ENCODE measurements around the gene FRMD4A. TPM values are rescaled to one million over a fixed set of nuclear protein-coding genes. Genes with fewer than 3 reads are reported as not detected.
"Not testable (repeated sequence)": the region's sequence is repeated elsewhere in the genome, so short reads cannot be mapped to it uniquely, and the experiment has no call there.

Gene FRMD4A
- total RNA-seq, 1 experiment from 2014 or later = 60.8 TPM

DNA sequence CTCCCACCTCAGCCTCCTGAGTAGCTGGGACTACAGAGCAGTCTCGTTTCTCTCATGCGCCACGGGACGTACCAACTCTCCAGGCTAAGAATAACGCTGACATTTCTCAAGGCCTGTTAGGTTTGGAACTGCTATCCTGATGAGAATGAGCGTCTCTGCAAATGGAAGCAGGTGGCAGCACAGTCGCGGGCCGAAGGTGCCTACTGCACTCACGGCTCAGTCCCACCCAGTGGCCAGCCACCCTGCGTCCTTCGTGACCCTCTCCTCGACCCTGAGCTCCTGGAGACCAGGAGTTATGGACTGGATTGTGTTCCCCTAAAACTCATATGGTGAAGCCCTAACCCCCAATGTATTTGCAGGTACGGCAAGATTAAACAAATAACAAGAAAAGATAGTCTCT is 469.8 kb downstream of the FRMD4A start:
- no peak for DNase-seq (ENCODE audit: low read depth)

- no peak for DNase-seq (ENCODE audit: low read depth)
Observed at GRCh38 chr10:13859979-13860654, 470.6 kb downstream of the FRMD4A start.

DNA sequence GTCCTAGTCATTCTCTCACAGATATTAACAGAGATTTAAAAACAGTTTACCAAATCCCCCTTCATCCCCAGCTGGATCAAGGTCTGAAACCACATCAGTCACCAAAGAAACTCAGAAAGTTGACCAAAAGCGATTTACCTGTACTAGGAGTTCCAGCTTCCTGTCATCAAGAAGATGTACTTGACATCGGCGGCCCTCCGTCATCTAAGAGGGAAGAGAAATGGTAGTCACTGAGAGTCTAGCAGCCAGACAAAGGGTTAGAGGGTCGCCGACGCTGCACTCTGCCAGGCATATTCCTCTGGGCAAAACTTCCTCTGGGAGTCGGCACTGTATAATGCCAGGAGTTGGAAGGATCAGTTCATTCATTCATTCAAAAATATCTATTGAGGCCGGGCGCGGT is 472.0 kb downstream of the FRMD4A start:
- no peak for DNase-seq (ENCODE audit: low read depth)

DNA sequence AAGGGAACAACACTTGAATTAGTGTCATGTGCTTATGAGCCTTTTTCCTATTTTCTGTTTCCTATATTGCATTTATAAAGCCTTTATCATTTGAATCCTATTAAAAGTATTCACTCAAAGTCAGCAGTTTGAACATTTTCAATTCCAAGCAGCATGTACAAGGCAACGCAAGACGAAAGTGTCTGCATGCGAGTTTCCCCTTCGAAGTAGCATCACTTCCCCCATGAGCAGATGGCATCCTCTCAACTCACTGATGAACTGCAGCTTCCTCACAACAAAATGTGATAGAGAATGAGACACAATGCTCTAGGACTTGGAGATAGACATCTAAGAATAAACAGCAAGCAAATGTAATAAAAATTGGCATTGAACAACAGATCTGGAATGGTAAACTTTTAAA is 473.3 kb downstream of the FRMD4A start:
- no peak for DNase-seq (ENCODE audit: low read depth)

DNA sequence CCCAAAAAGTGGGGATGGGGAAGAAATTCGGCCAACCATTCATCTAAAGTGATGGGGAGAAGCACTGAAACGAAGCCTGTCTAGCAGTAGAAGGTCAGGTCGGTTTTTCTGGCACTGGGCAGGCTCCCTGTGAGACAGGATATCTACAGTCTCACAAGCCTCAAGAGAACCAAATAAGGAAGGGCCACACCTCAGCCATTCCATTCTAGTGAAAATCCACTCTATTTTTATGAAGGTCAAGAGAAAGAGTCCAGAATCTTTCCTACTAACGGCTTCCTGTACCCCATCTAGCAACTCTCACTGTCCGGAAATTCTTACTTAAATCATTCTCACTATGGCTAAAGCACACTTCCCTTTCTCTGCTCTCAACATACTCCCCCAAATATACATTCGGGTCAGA is 476.9 kb downstream of the FRMD4A start:
- DNase-seq (ENCODE audit: low read depth) = no peak

DNA sequence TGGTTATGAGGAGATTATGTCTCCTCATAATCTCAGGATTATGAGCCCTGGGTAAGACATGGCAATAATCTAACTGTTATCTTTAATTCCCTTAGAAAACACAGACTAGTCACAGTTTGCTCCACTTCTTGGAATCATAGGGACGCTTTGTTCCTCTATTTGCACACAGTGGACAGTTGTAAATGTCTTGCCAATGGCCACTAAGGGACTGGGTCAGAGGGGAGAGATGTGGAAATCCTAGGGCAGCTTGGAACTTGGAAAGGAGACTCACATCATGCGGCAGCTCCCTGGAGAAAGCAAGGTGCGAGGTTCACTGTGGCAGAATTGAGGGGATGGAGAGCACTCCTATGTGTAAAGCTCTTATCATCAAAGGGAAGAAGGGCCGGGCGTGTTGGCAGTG is 477.9 kb downstream of the FRMD4A start:
- DNase-seq (ENCODE audit: low read depth) = no peak

DNA sequence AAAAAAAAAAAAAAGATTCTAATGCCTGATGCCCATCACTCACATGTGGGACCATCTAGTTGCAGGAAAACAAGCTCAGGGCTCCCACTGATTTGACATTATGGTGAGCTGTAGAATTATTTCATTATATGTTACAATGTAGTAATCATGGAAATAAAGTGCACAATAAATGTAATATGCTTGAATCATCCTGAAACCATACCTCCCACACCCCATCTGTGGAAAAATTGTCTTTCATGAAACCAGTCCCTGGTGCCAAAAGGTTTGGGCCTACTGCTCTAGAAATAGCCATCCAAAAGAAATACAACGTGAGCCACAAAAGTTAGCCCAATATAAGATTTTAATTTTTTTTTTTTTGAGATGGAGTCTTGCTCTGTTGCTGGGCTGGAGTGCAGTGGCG is 478.8 kb downstream of the FRMD4A start:
- no peak for DNase-seq (ENCODE audit: low read depth)

- no peak for DNase-seq (ENCODE audit: low read depth)
Observed at GRCh38 chr10:13848520-13849445, 481.9 kb downstream of the FRMD4A start.

DNA sequence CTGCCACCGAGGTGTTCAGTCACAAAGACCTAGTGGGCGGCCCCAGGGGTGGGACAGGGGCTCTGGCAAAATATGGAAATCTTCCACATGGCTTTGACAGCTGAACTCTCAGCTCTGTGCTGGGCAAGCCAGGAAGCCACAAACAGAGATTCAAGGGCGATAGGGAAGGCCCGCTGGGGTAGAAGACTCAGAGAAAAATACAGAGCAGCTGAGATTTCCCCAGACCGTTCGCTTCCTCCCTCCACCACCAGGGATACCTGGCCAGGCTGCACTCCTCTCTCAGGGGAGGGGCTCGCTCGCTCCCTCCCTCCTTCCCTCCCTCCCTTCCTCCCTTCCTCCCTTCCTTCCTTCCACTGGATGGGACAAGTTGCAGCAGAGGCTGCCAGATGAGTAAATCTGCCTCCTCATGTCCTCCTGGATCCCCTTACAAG is 483.5 kb downstream of the FRMD4A start:
- DNase-seq (ENCODE audit: low read depth) = no peak

DNA sequence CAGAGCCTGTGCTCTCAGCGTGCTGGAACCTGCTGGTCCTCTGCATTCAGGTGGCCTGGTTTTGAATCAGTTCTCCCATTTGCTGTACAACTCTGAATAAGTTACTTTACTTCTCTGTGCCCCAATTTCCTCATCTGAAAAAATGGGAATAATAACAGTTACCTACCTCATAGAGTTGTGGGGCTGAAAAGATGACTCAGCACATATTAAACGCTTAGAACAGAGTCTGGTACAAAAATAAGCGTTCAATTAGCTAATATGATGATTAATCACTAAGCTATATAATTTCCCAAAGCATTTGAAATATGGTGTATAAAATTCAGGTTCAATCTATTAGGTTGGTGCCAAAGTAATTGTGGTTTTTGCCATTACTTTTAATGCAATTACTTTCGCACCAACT is 484.8 kb downstream of the FRMD4A start:
- DNase-seq (ENCODE audit: low read depth) = no peak

DNA sequence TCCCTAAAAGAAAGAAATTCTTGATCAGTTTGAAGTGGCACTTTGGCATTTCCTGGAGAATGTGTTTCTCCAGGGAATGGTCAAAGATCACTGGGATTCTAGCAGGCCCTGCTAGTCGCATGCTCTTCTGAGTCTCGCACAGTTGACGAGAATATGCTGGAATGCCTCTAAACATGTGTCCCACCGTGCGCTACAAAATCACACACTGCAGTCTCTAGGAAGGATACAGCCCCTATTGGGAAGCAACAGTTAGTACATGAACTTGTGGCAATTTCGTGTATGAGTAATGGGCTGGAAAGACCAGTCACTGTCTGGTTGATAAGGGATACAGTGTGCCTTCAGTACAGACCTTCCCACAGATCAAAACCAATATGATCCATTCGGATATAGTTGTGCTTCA is 486.1 kb downstream of the FRMD4A start:
- DNase-seq (ENCODE audit: low read depth) = no peak

GRCh38 chr10:13842117-13842516 is 488.6 kb downstream of the FRMD4A start:
- DNase-seq (ENCODE audit: low read depth) = no peak

GRCh38 chr10:13840036-13840435 is 490.7 kb downstream of the FRMD4A start:
- DNase-seq (ENCODE audit: low read depth) = no peak

DNA sequence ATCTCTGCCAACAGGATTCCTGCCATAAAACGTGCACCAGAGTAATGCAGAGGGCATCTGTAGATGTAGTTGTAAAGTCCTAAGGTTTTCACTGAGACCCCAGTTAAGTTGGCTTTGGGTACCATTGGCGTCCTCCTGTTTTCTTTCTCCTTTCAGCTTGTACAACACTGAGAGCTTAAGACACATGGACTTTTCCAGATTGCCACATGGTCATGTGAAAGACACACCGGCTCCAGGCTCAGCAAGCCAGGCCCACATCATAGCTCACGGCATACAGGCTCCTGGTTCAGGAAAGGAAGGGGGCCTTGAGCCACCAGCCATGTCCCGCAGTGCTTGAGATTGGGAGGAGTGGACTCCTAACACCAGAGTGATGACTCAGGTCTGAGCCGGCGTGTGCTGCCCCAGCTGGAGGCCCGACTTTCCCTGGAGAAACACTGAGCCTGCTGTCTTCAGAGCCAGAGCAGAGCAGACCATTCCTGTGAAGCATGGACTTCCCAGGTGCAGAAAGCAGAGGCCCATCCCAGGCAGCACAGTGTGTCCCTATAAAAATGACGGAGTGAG is 491.2 kb downstream of the FRMD4A start:
- DNase-seq (ENCODE audit: low read depth) = peak; percentile 94

- DNase-seq (ENCODE audit: low read depth) = no peak
Observed at GRCh38 chr10:13839030-13839429, 491.7 kb downstream of the FRMD4A start.

- DNase-seq (ENCODE audit: low read depth) = no peak
Observed at GRCh38 chr10:13837966-13838365, 492.8 kb downstream of the FRMD4A start.

- no peak for DNase-seq (ENCODE audit: low read depth)
Observed at GRCh38 chr10:13834581-13835286, 496.0 kb downstream of the FRMD4A start.

- no peak for DNase-seq (ENCODE audit: low read depth)
Observed at GRCh38 chr10:13831711-13832141, 499.0 kb downstream of the FRMD4A start.

GRCh38 chr10:13830385-13830784 is 500.3 kb downstream of the FRMD4A start:
- no peak for DNase-seq (ENCODE audit: low read depth)

GRCh38 chr10:13829790-13830189 is 500.9 kb downstream of the FRMD4A start:
- DNase-seq (ENCODE audit: low read depth) = no peak

DNA sequence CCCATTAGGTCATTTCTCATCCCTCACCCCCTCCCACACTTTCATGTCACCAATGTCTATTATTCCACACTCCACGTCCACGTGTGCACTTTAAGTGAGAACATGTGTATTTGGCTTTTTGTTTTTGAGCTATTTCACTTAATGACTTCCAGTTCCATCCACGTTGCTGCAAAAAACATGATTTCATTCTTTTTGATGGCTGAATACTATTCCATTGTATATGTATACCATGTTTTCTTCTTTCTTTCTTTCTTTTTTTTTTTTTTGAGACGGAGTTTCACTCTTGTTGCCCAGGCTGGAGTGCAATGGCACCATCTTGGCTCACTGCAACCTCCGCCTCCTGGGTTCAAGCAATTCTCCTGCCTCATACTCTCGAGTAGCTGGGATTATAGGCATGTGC is 502.4 kb downstream of the FRMD4A start:
- not testable (repeated sequence) for DNase-seq (ENCODE audit: low read depth)
